CD4-positive, alpha-beta T cell treated with Interleukin-15 for 1 hour (primary cell): Measurements from ENCODE around the gene NEUROD2.

Experiments used
- DNase-seq: peaks from one replicate; pipeline ENCODE4 v3.0.0-alpha.2; 2020

NEUROD2 gene

GRCh38 chr17:39578272-39578671 lies 29.4 kb downstream of the NEUROD2 start:
- no peak for DNase-seq

- no peak for DNase-seq
These were observed 31.5 kb downstream of the NEUROD2 start for GRCh38 chr17:39576187-39576586.

- no peak for DNase-seq
These were observed 34.0 kb downstream of the NEUROD2 start for GRCh38 chr17:39573447-39574298.

DNA sequence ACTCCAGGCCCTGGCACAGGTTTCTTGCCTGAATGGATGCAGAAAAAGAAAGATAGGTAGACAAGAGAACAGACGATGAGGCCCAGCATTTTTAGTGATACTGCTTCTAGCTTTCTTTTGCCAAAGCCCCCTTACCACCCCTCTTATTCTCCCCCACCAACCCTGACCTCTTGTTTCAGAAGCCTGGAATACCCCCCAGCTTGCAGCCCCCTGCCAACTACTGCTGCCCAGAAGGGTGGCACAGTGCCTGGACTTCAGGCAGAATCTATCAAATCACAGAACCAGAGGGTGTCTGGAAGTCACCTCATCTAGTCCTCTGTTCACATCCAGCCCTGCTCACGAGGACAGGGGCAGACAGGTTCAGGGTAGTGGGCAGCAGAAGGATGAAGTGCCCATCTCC lies 35.6 kb downstream of the NEUROD2 start:
- DNase-seq = no peak

- no peak for DNase-seq
These were observed 38.6 kb downstream of the NEUROD2 start for GRCh38 chr17:39569126-39569525.

DNA sequence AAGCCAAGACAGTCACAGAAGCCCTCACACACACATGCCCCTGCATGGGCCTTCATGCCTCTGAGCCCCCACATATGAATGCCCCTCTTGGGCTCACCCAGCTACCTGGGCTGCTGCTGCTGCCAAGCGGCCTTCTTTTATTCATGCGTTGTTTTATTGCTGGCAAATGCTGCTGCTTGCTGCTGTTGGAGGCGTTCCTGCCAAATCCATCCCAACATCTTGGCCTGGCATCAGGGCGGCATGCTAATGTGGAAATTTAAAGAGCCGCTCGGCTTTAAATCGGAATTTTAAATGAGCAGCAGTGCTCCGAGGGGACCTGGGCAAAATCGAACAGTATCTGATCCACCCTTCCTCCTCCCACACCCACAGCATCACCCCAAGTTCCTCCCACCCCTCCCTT lies 39.0 kb downstream of the NEUROD2 start:
- DNase-seq = no peak

GRCh38 chr17:39566094-39566850 lies 41.4 kb downstream of the NEUROD2 start:
- DNase-seq = no peak

DNA sequence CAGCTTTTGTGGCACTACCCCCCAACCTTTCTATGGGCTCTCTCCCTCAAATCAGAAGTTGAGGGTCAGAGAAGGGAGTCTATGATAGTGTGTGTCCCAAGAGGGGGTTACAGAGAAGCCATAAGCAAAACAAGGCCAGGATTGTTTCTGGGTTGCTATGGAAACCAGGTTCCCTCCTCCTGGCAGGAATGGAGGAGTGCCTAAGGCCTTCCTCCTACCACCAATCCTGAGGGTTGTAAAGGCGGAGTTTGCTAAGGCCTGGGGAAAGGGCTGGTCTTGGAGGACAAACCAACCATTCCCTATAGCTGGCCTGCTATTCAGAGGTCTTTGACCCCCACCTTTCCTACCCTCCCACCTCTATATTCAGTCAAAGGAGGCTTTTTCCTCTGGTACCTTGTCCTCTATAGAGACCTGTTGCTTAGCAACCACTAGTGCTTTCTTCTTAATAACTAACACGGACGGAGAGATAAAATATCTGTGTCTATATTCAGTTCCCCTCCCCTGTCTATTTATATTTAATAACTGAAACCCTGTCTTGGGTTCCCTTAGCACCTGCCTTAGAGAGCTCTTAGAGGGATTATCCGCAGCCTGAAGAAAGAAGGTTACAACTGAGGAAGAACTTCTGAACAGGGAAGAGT lies 43.4 kb downstream of the NEUROD2 start:
- DNase-seq = no peak

DNA sequence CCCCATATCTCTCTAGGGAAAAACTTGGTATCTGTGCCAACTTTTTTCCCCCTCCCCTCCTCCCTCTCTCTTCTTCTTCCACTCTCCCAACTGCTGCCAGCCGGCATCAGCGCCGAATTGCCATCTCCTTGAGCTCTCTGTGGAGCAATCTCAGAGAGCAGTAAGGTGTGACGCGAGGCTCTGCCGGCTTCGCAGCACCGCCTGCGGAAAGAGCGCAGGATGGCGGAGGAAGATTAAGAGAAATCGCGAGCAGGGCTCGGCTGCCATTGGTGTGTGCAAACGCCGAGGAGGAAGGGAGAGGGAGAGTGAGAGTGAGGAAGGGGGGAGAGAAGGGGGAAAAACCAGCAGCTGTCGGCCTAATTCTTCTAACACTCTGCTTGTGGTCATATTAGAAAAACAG lies 44.2 kb downstream of the NEUROD2 start:
- no peak for DNase-seq

- no peak for DNase-seq
These were observed 44.7 kb downstream of the NEUROD2 start for GRCh38 chr17:39562976-39563375.

- DNase-seq = no peak
These were observed 45.3 kb downstream of the NEUROD2 start for GRCh38 chr17:39562395-39562794.

GRCh38 chr17:39556423-39556822 lies 51.3 kb downstream of the NEUROD2 start:
- DNase-seq = no peak

GRCh38 chr17:39555368-39555767 lies 52.4 kb downstream of the NEUROD2 start:
- no peak for DNase-seq
